H9 (cell line): Measurements from ENCODE around the gene SMYD5. TPM values are rescaled to one million over a fixed set of nuclear protein-coding genes. Genes with fewer than 3 reads are reported as not detected.

Experiments
- DNase-seq: peaks from one replicate; pipeline ENCODE4 v3.0.0-alpha.2; 2017
- H2AFZ ChIP-seq: one replicate; pipeline ENCODE4 v1.6.1; 2013; ENCODE audit warnings: mild to moderate bottlenecking, low read length, control low read depth, moderate library complexity
- H2AK5ac ChIP-seq: 2 replicates; pipeline ENCODE4 v1.6.1; 2013; ENCODE audit warnings: low read length, control low read depth, mixed read lengths; ENCODE audit not compliant: insufficient read length
- H2BK120ac ChIP-seq: one replicate; pipeline ENCODE4 v1.6.1; 2013; ENCODE audit warnings: low read depth, mild to moderate bottlenecking, low read length, control low read depth, inconsistent platforms; ENCODE audit not compliant: poor library complexity, severe bottlenecking
- H2BK12ac ChIP-seq: 2 replicates; pipeline ENCODE4 v1.6.1; 2013; ENCODE audit warnings: low read length, control low read depth, mixed read lengths, low read depth; ENCODE audit not compliant: insufficient read length
- H2BK15ac ChIP-seq: 2 replicates; pipeline ENCODE4 v1.6.1; 2013; ENCODE audit warnings: low read depth, low read length, control low read depth
- H2BK20ac ChIP-seq: one replicate; pipeline ENCODE4 v1.6.1; 2013; ENCODE audit warnings: low read depth, mild to moderate bottlenecking, low read length, control low read depth, inconsistent platforms; ENCODE audit not compliant: poor library complexity, severe bottlenecking
- H2BK5ac ChIP-seq: 2 replicates; pipeline ENCODE4 v1.6.1; 2013; ENCODE audit warnings: low read length, control low read depth, mixed read lengths; ENCODE audit not compliant: insufficient read length
- H3K14ac ChIP-seq: 2 replicates; pipeline ENCODE4 v1.6.1; 2013; ENCODE audit warnings: low read length, control low read depth; ENCODE audit not compliant: insufficient read depth
- H3K18ac ChIP-seq: 2 replicates; pipeline ENCODE4 v1.6.1; 2013; ENCODE audit warnings: low read depth, mild to moderate bottlenecking, mixed read lengths, low read length, control low read depth; ENCODE audit not compliant: insufficient read length
- H3K23ac ChIP-seq: 2 replicates; pipeline ENCODE4 v1.6.1; 2013; ENCODE audit warnings: low read length, control low read depth, mixed read lengths, low read depth; ENCODE audit not compliant: insufficient read length
- H3K23me2 ChIP-seq: 2 replicates; pipeline ENCODE4 v1.6.1; 2013; ENCODE audit warnings: low read depth, mild to moderate bottlenecking, mixed read lengths, low read length, control low read depth; ENCODE audit not compliant: insufficient read length, poor library complexity, severe bottlenecking
- H3K27ac ChIP-seq: 2 replicates; pipeline ENCODE4 v1.5.1; 2013; ENCODE audit warnings: low read length, control low read depth, mixed read lengths, low read depth; ENCODE audit not compliant: insufficient read length
- H3K27me3 ChIP-seq: 2 replicates; pipeline ENCODE4 v1.6.1; 2013; ENCODE audit warnings: low read length, control low read depth, inconsistent platforms; ENCODE audit not compliant: insufficient read depth
- H3K4ac ChIP-seq: 2 replicates; pipeline ENCODE4 v1.6.1; 2013; ENCODE audit warnings: low read depth, mild to moderate bottlenecking, control low read depth, inconsistent platforms, low read length, moderate library complexity
- H3K4me1 ChIP-seq: 2 replicates; pipeline ENCODE4 v1.6.1; 2013; ENCODE audit warnings: low read length, control low read depth, inconsistent platforms; ENCODE audit not compliant: insufficient read depth
- H3K4me2 ChIP-seq: 2 replicates; pipeline ENCODE4 v1.6.1; 2013; ENCODE audit warnings: low read length, control low read depth, mixed read lengths; ENCODE audit not compliant: insufficient read length, insufficient read depth
- H3K56ac ChIP-seq: 2 replicates; pipeline ENCODE4 v1.6.1; 2013; ENCODE audit warnings: low read depth, mild to moderate bottlenecking, mixed read lengths, low read length, control low read depth; ENCODE audit not compliant: insufficient read length
- H3K79me1 ChIP-seq: 2 replicates; pipeline ENCODE4 v1.6.1; 2013; ENCODE audit warnings: low read depth, mild to moderate bottlenecking, moderate library complexity, low read length, control low read depth, inconsistent platforms; ENCODE audit not compliant: insufficient read depth, poor library complexity, severe bottlenecking
- H3K79me2 ChIP-seq: 2 replicates; pipeline ENCODE4 v1.6.1; 2013; ENCODE audit warnings: low read length, control low read depth, inconsistent platforms; ENCODE audit not compliant: insufficient read depth
- H3K9ac ChIP-seq: 2 replicates; pipeline ENCODE4 v1.6.1; 2013; ENCODE audit warnings: low read length, control low read depth, mixed read lengths; ENCODE audit not compliant: insufficient read length; ENCODE audit errors: extremely low read depth
- H3K9me3 ChIP-seq: one replicate; pipeline ENCODE4 v1.6.1; 2013; ENCODE audit warnings: low read depth, low read length, inconsistent platforms; ENCODE audit not compliant: control insufficient read depth
- H3T11ph ChIP-seq: one replicate; pipeline ENCODE4 v1.6.1; 2013; ENCODE audit warnings: mild to moderate bottlenecking, low read length, control low read depth, inconsistent platforms
- H4K20me1 ChIP-seq: one replicate; pipeline ENCODE4 v1.6.1; 2013; ENCODE audit not compliant: control insufficient read depth, insufficient read length, insufficient read depth
- H4K5ac ChIP-seq: 2 replicates; pipeline ENCODE4 v1.6.1; 2013; ENCODE audit warnings: low read depth, mild to moderate bottlenecking, mixed read lengths, low read length, control low read depth; ENCODE audit not compliant: insufficient read length
- H4K8ac ChIP-seq: replicated peaks from 2 replicates; pipeline ENCODE4 v1.6.1; 2013; ENCODE audit warnings: low read length, control low read depth, mixed read lengths, low read depth; ENCODE audit not compliant: insufficient read length
- H4K91ac ChIP-seq: 2 replicates; pipeline ENCODE4 v1.6.1; 2013; ENCODE audit warnings: low read depth, mild to moderate bottlenecking, moderate library complexity, mixed read lengths, low read length, control low read depth; ENCODE audit not compliant: insufficient read length
- H3K27ac Mint-ChIP-seq, 3 experiments: 2 replicates in 2 of 3; 3 replicates in 1 of 3; pipeline ENCODE4 v1.8.0; 2020 to 2021; ENCODE audit warnings: mixed read lengths in 3 of 3, mild to moderate bottlenecking in 1 of 3, moderate library complexity in 1 of 3
- H3K27me3 Mint-ChIP-seq: 2 replicates; pipeline ENCODE4 v1.8.0; 2021; ENCODE audit warnings: low read depth, mild to moderate bottlenecking, moderate library complexity, mixed read lengths
- H3K36me3 Mint-ChIP-seq, 3 experiments: 2 replicates in 2 of 3; 3 replicates in 1 of 3; pipeline ENCODE4 v1.8.0; 2020 to 2021; ENCODE audit warnings: low read depth in 3 of 3, mixed read lengths in 3 of 3; ENCODE audit not compliant: insufficient read depth in 1 of 3
- H3K4me1 Mint-ChIP-seq, 2 experiments: 2 replicates each; pipeline ENCODE4 v1.8.0; 2020; ENCODE audit warnings: mixed read lengths in 2 of 2
- H3K4me3 Mint-ChIP-seq, 2 experiments: 2 replicates in 1 of 2; 3 replicates in 1 of 2; pipeline ENCODE4 v1.8.0; 2020 to 2021; ENCODE audit warnings: mild to moderate bottlenecking in 2 of 2, mixed read lengths in 2 of 2, moderate library complexity in 1 of 2
- H3K9me3 Mint-ChIP-seq, 2 experiments: 2 replicates in 1 of 2; 3 replicates in 1 of 2; pipeline ENCODE4 v1.8.0; 2020; ENCODE audit warnings: mild to moderate bottlenecking in 2 of 2, mixed read lengths in 2 of 2, moderate library complexity in 1 of 2
- WGBS: extraction: QIAGEN DNeasy Blood & Tissue Kit; methylation state at CpG from one replicate; pipeline ENCODE4 v1.1.7; 2013; ENCODE audit warnings: missing lambda C conversion rate, low lambda C conversion rate, mixed read lengths; ENCODE audit not compliant: insufficient read length; ENCODE audit errors: extremely low coverage; 5-methylcytosine and 5-hydroxymethylcytosine counted together
- total RNA-seq: library from RNA; stranded (reverse); gene quantifications from 2 replicates; pipeline ENCODE4 v1.2.1, GENCODE V29; 2021
- TF ChIP-seq, protein P1 (sequence below): fragments of 200-600 bp; sonication (generic); conservative IDR thresholded peaks from 3 replicates; pipeline ENCODE4 v1.8.0; 2021; ENCODE audit warnings: antibody characterized with exemption, mild to moderate bottlenecking

Gene SMYD5
- total RNA-seq, 1 experiment from 2014 or later = 45.2 TPM

GRCh38 chr2:73258186-73258912 is 44.3 kb downstream of the SMYD5 start:
- Histone ChIP-seq H4K91ac (no peak overlapping the region), H3K9me3 (no peaks in the 10 kb centered on the region), H2AK5ac (no peak overlapping the region), H4K8ac (no peak overlapping the region), H3K27ac (no peak overlapping the region), H3K9ac (no peak overlapping the region), H3T11ph (no peak overlapping the region), H2BK15ac (no peak overlapping the region), H3K23me2 (no peaks in the 10 kb centered on the region), H3K79me1 (no peaks in the 10 kb centered on the region), H3K23ac (no peak overlapping the region), H4K5ac (no peak overlapping the region), H3K56ac (no peak overlapping the region), H3K4me1 (no peaks in the 10 kb centered on the region), H3K27me3 (no peaks in the 10 kb centered on the region), H3K4me2 (no peak overlapping the region), H2BK5ac (no peak overlapping the region), H4K20me1 (no peaks in the 10 kb centered on the region), H2BK20ac (no peak overlapping the region), H2BK12ac (no peak overlapping the region), H2AFZ (no peak overlapping the region), H3K4ac (no peak overlapping the region), H3K14ac (no peak overlapping the region), H3K79me2 (no peaks in the 10 kb centered on the region), H3K18ac (no peak overlapping the region), H2BK120ac (no peak overlapping the region)
- TF ChIP-seq, protein P1, sequence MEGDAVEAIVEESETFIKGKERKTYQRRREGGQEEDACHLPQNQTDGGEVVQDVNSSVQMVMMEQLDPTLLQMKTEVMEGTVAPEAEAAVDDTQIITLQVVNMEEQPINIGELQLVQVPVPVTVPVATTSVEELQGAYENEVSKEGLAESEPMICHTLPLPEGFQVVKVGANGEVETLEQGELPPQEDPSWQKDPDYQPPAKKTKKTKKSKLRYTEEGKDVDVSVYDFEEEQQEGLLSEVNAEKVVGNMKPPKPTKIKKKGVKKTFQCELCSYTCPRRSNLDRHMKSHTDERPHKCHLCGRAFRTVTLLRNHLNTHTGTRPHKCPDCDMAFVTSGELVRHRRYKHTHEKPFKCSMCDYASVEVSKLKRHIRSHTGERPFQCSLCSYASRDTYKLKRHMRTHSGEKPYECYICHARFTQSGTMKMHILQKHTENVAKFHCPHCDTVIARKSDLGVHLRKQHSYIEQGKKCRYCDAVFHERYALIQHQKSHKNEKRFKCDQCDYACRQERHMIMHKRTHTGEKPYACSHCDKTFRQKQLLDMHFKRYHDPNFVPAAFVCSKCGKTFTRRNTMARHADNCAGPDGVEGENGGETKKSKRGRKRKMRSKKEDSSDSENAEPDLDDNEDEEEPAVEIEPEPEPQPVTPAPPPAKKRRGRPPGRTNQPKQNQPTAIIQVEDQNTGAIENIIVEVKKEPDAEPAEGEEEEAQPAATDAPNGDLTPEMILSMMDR = no peak
- H3K4me1 Mint-ChIP-seq = peaks cover 17 to 18% of the 10 kb centered on the region in 2 experiments
- no peak overlapping the region for H3K4me3 Mint-ChIP-seq
- no peak overlapping the region for H3K27ac Mint-ChIP-seq
- no CpG with 5 or more reads among the region's 8 CpGs for WGBS
- H3K27me3 Mint-ChIP-seq = no peaks in the 10 kb centered on the region; the same call in 1 of the 2 replicates
- H3K36me3 Mint-ChIP-seq = peaks cover 12 to 46% (median 19%) of the 10 kb centered on the region in 3 experiments; a peak in 6 of 7 replicates
- H3K9me3 Mint-ChIP-seq = no peaks in the 10 kb centered on the region; a peak in 1 of 5 replicates
- DNase-seq = no peak
